Lower leg skin (tissue), 4 donors: Measurements from ENCODE around the gene GDPD1. TPM values are rescaled to one million over a fixed set of nuclear protein-coding genes. Genes with fewer than 3 reads are reported as not detected.

ENCODE experiments used
- DNase-seq, 2 donors: peaks; one replicate each; pipeline ENCODE4 v3.0.0-alpha.2; 2019; ENCODE audit warnings: low spot score in 2 of 2
- H3K4me3 ChIP-seq: fragments of 200-600 bp; sonication (generic); 2 replicates; pipeline ENCODE4 v1.5.1; 2017; ENCODE audit warnings: mild to moderate bottlenecking, low read depth; ENCODE audit not compliant: poor library complexity, severe bottlenecking
- POLR2A ChIP-seq, 2 donors: fragments of 450-650 bp; IDR thresholded peaks; one replicate each; pipeline ENCODE4 v1.6.1; 2016 to 2017; ENCODE audit warnings: antibody characterized with exemption in 2 of 2, mild to moderate bottlenecking in 1 of 2, moderate library complexity in 1 of 2
- WGBS, 2 donors: methylation state at CpG; one replicate each; pipeline ENCODE4 v1.1.5; 2018; 5-methylcytosine and 5-hydroxymethylcytosine counted together
- intact Hi-C: fragments of 100-400 bp; cut with DNase I; formaldehyde crosslinking; loops from one replicate; pipeline ENCODE4 v1.15.0; 2023; ENCODE audit warnings: low total_unique reads
- total RNA-seq, 4 donors: library from RNA; depleted of rRNA; stranded (reverse); fragments of >200 nt; gene quantifications; one replicate each; pipeline ENCODE4 v1.1.0, GENCODE V29; 2016
- TF ChIP-seq, protein P1 (sequence below), 3 donors: fragments of 450-650 bp; IDR thresholded peaks; one replicate each; pipeline ENCODE4 v1.5.1; 2016; ENCODE audit warnings: antibody characterized with exemption in 3 of 3, mild to moderate bottlenecking in 3 of 3, moderate library complexity in 2 of 3

GDPD1 gene
- total RNA-seq, 4 donors from 2014 or later = 1.0 to 14.0 (median 3.8) TPM

DNA sequence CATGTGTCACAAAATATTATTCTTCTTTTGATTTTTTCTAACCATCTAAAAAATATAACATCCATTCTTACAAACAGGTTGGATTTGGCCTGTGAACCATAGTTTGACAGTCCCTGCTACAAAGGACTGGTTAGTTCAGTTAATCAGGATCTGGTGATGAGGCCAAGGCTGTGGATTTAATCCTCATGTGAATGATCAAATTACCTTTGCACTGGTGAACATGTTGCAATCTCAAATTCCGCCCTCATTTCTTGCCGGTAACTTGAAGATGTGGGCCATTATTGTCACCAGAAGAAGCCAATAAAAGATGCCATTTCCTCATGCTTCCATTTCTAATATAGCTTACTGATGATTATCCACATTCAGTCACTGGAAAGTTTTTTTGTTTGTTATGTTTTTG, 75.9 kb downstream of the GDPD1 start:
- H3K4me3 ChIP-seq = no peak overlapping the region
- intact Hi-C loops = no loop called here
- TF ChIP-seq, protein P1, sequence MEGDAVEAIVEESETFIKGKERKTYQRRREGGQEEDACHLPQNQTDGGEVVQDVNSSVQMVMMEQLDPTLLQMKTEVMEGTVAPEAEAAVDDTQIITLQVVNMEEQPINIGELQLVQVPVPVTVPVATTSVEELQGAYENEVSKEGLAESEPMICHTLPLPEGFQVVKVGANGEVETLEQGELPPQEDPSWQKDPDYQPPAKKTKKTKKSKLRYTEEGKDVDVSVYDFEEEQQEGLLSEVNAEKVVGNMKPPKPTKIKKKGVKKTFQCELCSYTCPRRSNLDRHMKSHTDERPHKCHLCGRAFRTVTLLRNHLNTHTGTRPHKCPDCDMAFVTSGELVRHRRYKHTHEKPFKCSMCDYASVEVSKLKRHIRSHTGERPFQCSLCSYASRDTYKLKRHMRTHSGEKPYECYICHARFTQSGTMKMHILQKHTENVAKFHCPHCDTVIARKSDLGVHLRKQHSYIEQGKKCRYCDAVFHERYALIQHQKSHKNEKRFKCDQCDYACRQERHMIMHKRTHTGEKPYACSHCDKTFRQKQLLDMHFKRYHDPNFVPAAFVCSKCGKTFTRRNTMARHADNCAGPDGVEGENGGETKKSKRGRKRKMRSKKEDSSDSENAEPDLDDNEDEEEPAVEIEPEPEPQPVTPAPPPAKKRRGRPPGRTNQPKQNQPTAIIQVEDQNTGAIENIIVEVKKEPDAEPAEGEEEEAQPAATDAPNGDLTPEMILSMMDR (IDR thresholded peaks at IDR 0.05) = no peak
- no peak for TF ChIP-seq POLR2A (IDR thresholded peaks at IDR 0.05)
- WGBS, 2 donors = 64 to 69% methylated on average over 2 of the region's 2 CpGs
- no peak for DNase-seq

- DNase-seq = no peak
- intact Hi-C loops = no loop called here
- 38 to 50% methylated on average over 2 of the region's 2 CpGs for WGBS, 2 donors
Measured at GRCh38 chr17:59298521-59298920, 78.2 kb downstream of the GDPD1 start.

DNA sequence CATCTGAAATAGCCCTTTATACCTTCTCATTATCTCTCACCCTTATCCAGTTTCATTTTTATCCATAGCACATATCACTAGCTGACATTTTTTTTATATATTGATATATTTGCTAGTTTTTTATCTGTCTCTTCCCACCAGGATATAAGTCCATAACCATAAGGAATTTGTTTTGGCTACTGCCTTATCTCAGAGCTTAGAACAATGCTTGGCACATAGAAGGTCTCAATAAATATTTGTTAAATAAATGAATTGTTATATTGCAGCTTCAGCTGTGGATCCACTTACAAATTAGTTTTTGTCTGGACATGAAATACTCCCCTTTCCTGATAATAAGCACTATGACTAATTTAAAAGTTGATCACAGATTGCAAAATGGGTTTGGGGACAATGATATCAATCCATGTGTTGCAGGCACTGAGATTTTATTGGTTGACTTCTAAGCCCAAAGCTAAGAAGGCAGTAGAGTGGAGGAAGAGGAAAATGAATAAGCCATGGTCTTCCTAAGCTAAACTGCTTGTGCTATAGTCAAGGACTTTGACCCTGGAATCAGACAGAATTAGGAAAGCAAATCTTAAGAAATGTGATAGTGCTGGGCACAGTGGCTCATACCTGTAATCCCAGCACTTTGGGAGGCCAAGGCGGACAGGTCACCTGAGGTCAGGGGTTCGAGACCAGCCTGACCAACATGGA, 79.2 kb downstream of the GDPD1 start:
- intact Hi-C loops = no loop called here
- DNase-seq = no peak
- H3K4me3 ChIP-seq = no peak overlapping the region
- WGBS, 2 donors = 93 to 95% methylated on average over 2 of the region's 2 CpGs
- TF ChIP-seq POLR2A (IDR thresholded peaks at IDR 0.05) = no peak
- TF ChIP-seq, protein P1 (IDR thresholded peaks at IDR 0.05) = no peak

More at GRCh38 chr17:59298521-59298920, 78.2 kb downstream of the GDPD1 start:
- TF ChIP-seq POLR2A (IDR thresholded peaks at IDR 0.05) = no peak
- no peak overlapping the region for H3K4me3 ChIP-seq

DNA sequence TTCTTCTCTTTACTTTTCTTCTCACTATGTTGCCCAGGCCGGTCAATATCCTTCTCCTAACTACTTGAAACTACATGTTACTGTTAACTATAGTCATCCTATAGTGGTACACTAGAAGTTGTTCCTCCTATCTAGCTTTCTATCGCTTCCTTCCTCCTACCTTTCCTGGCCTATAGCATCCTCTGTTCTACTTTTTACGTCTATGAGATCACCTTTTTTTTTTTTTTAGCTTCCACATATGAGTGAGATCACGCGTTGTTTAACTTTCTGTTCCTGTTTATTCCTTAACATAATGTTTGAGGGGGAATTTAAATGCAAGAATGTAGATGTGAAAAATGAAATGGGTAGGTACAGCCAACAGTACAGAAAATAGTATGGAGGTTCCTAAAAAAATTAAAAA, 80.6 kb downstream of the GDPD1 start:
- DNase-seq = no peak
- intact Hi-C loops = no loop called here

GRCh38 chr17:59304811-59305210, 84.5 kb downstream of the GDPD1 start:
- no peak for TF ChIP-seq POLR2A (IDR thresholded peaks at IDR 0.05)
- TF ChIP-seq, protein P1 (IDR thresholded peaks at IDR 0.05) = no peak
- WGBS, 2 donors = 82 to 88% methylated on average over 2 of the region's 2 CpGs
- intact Hi-C loops = no loop called here
- no peak overlapping the region for H3K4me3 ChIP-seq
- DNase-seq = no peak

More for the DNA sequence above, 80.6 kb downstream of the GDPD1 start:
- no peak overlapping the region for H3K4me3 ChIP-seq
- TF ChIP-seq, protein P1 (IDR thresholded peaks at IDR 0.05) = no peak
- no peak for TF ChIP-seq POLR2A (IDR thresholded peaks at IDR 0.05)
- WGBS, 2 donors = 82 to 83% methylated on average over 5 of the region's 5 CpGs

DNA sequence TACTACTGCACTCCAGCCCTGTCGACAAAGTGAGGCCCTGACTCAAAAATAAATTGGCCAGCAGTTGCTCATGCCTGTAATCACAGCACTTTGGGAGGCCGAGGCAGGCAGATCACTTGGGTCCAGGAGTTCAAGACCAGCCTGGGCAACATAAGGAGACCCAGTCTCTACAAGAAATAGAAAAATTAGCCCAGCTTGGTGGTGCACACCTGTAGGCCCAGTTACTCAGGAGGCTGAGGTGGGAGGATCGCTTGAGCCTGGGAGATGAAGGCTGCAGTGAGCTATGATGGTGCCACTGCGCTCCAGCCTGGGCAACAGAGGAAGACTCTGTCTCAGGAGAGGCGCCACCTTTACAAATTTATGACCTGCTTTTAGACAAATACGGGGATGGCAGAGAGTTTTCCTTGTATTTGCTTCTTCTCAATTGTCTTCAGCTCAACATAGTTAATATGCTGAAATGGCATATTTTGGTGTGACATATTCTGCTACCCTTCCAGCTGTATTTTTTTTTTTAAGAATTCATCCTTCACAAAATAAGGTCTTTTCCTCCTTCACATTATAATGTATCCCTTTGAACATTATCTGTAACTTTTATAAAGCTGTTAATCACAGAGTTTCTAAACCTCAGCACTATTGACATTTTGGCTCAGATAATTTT, 90.1 kb downstream of the GDPD1 start:
- DNase-seq = peak in 1 of 2 donors; percentile 76
- H3K4me3 ChIP-seq = no peak overlapping the region
- no peak for TF ChIP-seq POLR2A (IDR thresholded peaks at IDR 0.05)
- TF ChIP-seq, protein P1 (IDR thresholded peaks at IDR 0.05) = no peak
- whole genome bisulfite sequencing, 2 donors = 79 to 83% methylated on average over 6 of the region's 6 CpGs
- intact Hi-C loops = loop anchor here (5.0 kb wide), 1 partner anchor 132 kb away; no protein-coding TSS in a partner anchor
